Measurements from ENCODE around the gene NFASC.

Gene NFASC

GRCh38 chr1:204846546-204846945 lies 24.1 kb upstream of the NFASC start:
- H3K36me3 ChIP-seq (ENCODE audit: control insufficient read depth, insufficient read depth, low read length): no peaks in the 10 kb centered on the region
- no peaks in the 10 kb centered on the region for H3K27me3 ChIP-seq (replicated peaks; ENCODE audit: control insufficient read depth, insufficient read depth, low read length)
- no peak for DNase-seq (ENCODE audit: extremely low read depth, insufficient read length)
- no peak for TF ChIP-seq CTCF (IDR thresholded peaks at IDR 0.05; ENCODE audit: insufficient read depth, low read length, poor library complexity, severe bottlenecking)
- no peak overlapping the region for H3K4me3 ChIP-seq (replicated peaks; ENCODE audit: low read depth, low read length)

- Histone ChIP-seq H3K36me3 (ENCODE audit: control insufficient read depth, insufficient read depth, low read length) (no peaks in the 10 kb centered on the region), H3K4me3 (replicated peaks; ENCODE audit: low read depth, low read length) (no peak overlapping the region), H3K27me3 (replicated peaks; ENCODE audit: control insufficient read depth, insufficient read depth, low read length) (no peaks in the 10 kb centered on the region)
- no peak for DNase-seq (ENCODE audit: extremely low read depth, insufficient read length)
- no peak for TF ChIP-seq CTCF (IDR thresholded peaks at IDR 0.05; ENCODE audit: insufficient read depth, low read length, poor library complexity, severe bottlenecking)
These were observed 22.1 kb upstream of the NFASC start for GRCh38 chr1:204848579-204848978.

- Histone ChIP-seq H3K27me3 (replicated peaks; ENCODE audit: control insufficient read depth, insufficient read depth, low read length) (peaks cover 1% of the 10 kb centered on the region), H3K4me3 (replicated peaks; ENCODE audit: low read depth, low read length) (no peak overlapping the region), H3K36me3 (ENCODE audit: control insufficient read depth, insufficient read depth, low read length) (no peaks in the 10 kb centered on the region)
- no peak for TF ChIP-seq CTCF (IDR thresholded peaks at IDR 0.05; ENCODE audit: insufficient read depth, low read length, poor library complexity, severe bottlenecking)
- DNase-seq (ENCODE audit: extremely low read depth, insufficient read length): no peak
These were observed 17.8 kb upstream of the NFASC start for GRCh38 chr1:204852854-204853253.

GRCh38 chr1:204853436-204853835 lies 17.2 kb upstream of the NFASC start:
- TF ChIP-seq CTCF (IDR thresholded peaks at IDR 0.05; ENCODE audit: insufficient read depth, low read length, poor library complexity, severe bottlenecking): no peak
- Histone ChIP-seq H3K4me3 (replicated peaks; ENCODE audit: low read depth, low read length) (no peak overlapping the region), H3K36me3 (ENCODE audit: control insufficient read depth, insufficient read depth, low read length) (no peaks in the 10 kb centered on the region), H3K27me3 (replicated peaks; ENCODE audit: control insufficient read depth, insufficient read depth, low read length) (peaks cover 1% of the 10 kb centered on the region)
- no peak for DNase-seq (ENCODE audit: extremely low read depth, insufficient read length)

- Histone ChIP-seq H3K27me3 (replicated peaks; ENCODE audit: control insufficient read depth, insufficient read depth, low read length) (peaks cover 1% of the 10 kb centered on the region), H3K4me3 (replicated peaks; ENCODE audit: low read depth, low read length) (no peak overlapping the region), H3K36me3 (ENCODE audit: control insufficient read depth, insufficient read depth, low read length) (no peaks in the 10 kb centered on the region)
- no peak for TF ChIP-seq CTCF (IDR thresholded peaks at IDR 0.05; ENCODE audit: insufficient read depth, low read length, poor library complexity, severe bottlenecking)
- no peak for DNase-seq (ENCODE audit: extremely low read depth, insufficient read length)
These were observed 16.4 kb upstream of the NFASC start for GRCh38 chr1:204854286-204854685.

- no peak for TF ChIP-seq CTCF (IDR thresholded peaks at IDR 0.05; ENCODE audit: insufficient read depth, low read length, poor library complexity, severe bottlenecking)
- no peak overlapping the region for H3K4me3 ChIP-seq (replicated peaks; ENCODE audit: low read depth, low read length)
- no peaks in the 10 kb centered on the region for H3K36me3 ChIP-seq (ENCODE audit: control insufficient read depth, insufficient read depth, low read length)
- no peak for DNase-seq (ENCODE audit: extremely low read depth, insufficient read length)
- peaks cover 1% of the 10 kb centered on the region for H3K27me3 ChIP-seq (replicated peaks; ENCODE audit: control insufficient read depth, insufficient read depth, low read length)
These were observed 12.3 kb upstream of the NFASC start for GRCh38 chr1:204858363-204858821.
